GM19025 (cell line): ENCODE data around the gene SYMPK.
A peak's percentile ranks its signal among the peaks of the same experiment; 100 is the strongest.

Source experiments
- ATAC-seq: cut with Tn5 transposase; IDR thresholded peaks from one replicate; pipeline ENCODE4 v1.9.1; 2021; ENCODE audit warnings: mild to moderate bottlenecking, low read depth, moderate library complexity; ENCODE audit not compliant: unreplicated experiment

The SYMPK gene

DNA sequence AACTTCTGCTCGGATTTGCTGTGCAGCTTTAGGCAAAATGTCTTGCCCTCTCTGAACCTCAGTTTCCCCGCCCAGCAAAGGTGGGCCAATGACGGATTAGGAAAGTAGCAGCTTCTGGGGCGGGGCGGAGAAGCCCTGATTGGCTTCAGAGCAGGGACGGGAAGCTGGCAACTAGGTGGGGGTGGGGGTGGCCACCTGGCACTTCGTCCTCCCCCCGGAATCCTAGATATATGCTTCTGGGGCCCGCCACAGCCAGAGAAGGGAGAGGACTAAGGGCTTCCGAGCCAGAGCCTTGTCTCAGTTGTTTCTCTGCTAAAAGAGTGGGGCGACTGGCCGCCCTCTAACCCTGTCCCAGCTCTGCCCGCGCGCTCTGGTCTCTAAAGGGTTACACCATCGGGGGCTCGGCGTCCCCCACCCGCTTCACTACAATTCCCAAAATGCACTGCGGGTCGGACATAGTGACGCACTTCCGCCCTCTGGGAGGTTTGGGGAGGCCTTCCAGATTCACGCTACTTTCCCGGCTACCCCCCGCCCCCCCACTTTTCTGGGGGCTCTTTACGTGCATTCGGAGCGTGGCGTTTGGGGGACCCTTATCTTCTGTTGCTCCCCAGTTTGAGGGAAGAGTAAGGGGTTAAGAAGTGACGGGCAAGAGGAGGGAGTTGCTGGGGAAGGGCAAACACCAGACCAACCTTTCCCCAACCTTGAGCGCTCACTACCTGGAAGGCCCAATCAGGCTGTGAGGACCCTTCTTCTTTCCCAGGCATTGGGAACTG, 23.7 kb upstream of the SYMPK start:
- peak; percentile 43 for ATAC-seq

GRCh38 chr19:45885556-45886426, 22.8 kb upstream of the SYMPK start, which contains the start of gene IRF2BP1:
Gene IRF2BP1, minus strand, starts transcription at chr19:45886141. Its CDS starts 367 bp downstream, at chr19:45885774.
- peak; percentile 45 for ATAC-seq

DNA sequence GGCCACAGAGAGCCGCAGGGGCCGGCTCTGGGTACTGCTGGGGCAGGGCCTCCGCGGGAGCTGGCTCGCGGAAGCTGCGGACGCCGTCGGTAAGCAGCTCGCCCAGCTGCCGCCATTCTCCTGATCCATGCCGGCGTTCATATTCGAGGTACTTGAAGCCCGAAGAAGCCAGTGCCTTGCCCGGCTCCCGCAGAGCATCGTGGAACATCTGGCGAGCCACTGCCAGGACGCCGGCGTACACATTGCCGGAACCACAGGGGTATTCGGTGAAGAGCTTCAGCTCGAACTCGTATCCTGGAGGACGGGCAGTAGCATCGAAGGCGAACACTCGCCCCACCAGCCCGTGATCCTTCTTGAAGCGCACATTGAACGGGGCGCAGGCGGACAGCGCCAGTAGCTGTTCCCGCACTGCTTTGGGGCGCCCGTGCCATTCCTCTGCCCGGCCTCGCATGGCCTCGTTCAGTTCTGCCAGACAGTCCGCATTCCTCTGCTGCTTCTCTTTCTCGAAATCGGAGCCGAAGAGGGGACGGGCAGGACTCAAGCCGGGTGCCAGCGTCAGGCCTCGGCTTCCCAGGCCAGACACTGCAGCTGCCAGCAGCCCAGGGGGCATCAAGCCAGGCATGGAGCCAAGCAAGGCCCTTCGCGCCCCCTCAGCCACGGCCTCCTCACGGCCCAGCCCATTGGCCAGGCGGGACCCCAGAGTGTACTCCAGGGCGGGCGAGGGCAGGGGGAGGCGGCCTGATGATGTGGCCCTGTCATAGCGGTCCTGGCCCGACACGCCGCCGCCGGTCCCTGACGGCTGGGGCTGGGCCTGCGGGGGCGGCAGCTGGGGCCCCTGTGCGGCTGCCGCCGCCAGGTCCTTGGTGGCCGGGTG, 22.0 kb upstream of the SYMPK start:
- peak; percentile 2 for ATAC-seq

DNA sequence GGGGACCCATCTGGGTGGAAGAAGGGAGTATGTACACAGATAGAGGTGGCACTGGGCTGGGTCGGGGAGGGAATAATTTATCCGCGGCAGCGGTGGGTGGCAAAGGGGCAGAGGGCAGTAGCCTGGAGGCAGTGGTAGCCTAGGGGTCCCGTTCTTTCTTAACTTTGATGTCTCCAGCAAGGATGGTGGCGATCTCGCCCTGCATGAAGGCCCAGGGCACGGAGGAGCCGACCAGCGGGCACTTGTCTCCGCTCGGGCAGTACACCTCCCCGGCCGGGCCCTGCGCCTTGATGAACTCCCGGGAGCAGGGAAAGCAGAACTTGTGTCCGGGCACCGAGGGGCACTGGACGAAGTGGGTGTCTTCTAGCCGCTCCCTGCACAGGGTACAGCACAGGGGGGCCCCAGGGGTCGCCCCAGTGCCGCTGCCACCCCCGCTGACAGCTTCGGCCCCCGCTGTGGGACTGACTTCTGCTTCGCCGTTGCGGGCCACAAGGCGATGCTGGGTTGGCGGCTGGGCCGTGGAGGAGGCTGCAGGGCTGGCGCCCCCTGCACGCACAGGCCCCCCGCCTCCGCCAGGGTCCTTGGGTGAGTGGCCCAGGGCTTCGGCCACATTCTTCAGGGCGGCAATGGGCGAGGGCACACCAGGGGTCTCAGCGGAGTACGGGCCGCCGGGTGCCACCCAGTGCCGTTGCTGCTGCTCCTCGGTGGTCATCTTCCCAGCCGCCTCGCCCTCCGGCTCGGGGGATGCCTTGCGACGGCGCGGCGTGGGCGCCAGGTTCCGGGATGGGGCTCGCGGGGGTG, 21.1 kb upstream of the SYMPK start:
- ATAC-seq: no peak

GRCh38 chr19:45883586-45883880, 20.6 kb upstream of the SYMPK start:
- ATAC-seq: no peak

- no peak for ATAC-seq
Observed at GRCh38 chr19:45882652-45883585, 20.0 kb upstream of the SYMPK start.

GRCh38 chr19:45881909-45882528, 19.1 kb upstream of the SYMPK start:
- ATAC-seq: no peak

GRCh38 chr19:45881082-45881908, 18.3 kb upstream of the SYMPK start:
- no peak for ATAC-seq

GRCh38 chr19:45879971-45880370, 17.0 kb upstream of the SYMPK start:
- ATAC-seq: no peak

DNA sequence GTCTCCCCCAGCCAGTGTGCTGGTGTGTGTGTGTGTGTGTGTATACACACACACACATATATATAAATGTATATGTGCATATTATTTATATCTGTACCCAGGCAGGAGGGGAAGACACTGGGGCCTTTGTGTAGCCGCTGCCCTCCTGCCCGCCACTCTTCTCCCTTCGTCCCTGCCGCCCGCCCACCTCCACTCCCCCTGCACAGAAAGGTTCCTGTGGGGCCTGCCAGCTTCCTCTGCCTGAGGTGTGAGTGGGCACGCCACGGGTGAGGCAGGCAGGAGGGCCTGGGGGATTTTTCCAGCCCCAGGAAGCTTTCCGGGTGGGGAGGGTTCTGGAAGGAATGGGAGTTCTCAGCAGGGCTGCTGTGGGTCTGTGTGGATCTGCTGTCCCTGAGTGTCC, 16.1 kb upstream of the SYMPK start:
- ATAC-seq: no peak

- no peak for ATAC-seq
Observed at GRCh38 chr19:45878043-45878794, 15.3 kb upstream of the SYMPK start.

GRCh38 chr19:45876411-45877197, 13.7 kb upstream of the SYMPK start:
- no peak for ATAC-seq

- no peak for ATAC-seq
Observed at GRCh38 chr19:45876161-45876410, 13.1 kb upstream of the SYMPK start.

DNA sequence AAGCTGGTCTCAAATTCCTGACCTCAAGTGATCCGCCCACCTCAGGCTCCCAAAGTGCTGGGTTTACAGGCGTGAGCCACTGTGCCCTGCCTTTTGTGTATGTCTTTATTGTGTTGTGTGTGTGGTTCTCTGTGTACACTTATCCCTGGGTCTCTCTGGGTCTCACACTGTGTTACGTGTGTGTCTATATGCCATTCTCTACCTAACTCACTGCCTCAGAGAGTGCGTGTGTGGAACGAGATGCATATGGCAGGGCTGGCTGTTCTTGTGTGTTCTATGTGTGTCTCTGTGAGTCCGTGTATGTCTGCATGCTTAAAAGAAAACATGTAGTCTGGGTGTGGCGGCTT, 11.6 kb upstream of the SYMPK start:
- ATAC-seq: no peak

GRCh38 chr19:45873219-45873772, 10.3 kb upstream of the SYMPK start:
- no peak for ATAC-seq
